HepG2 (cell line): Measurements from ENCODE around the gene SFXN2. TPM values are rescaled to one million over a fixed set of nuclear protein-coding genes. Genes with fewer than 3 reads are reported as not detected.

Experiments
- ARID2 ChIP-seq: sonication (generic); formaldehyde crosslinking; IDR thresholded peaks from 2 replicates; pipeline ENCODE4 v1.8.1; 2022; ENCODE audit warnings: mild to moderate bottlenecking, missing genetic modification reagents, borderline replicate concordance
- ARNT2 ChIP-seq: sonication (generic); formaldehyde crosslinking; IDR thresholded peaks from 2 replicates; pipeline ENCODE4 v1.8.0; 2022; ENCODE audit warnings: mild to moderate bottlenecking, low read depth, missing genetic modification reagents, moderate library complexity
- ATF1 ChIP-seq: IDR thresholded peaks from 2 replicates; pipeline ENCODE4 v1.6.1; 2016; ENCODE audit warnings: mild to moderate bottlenecking, control low read depth
- CBFB ChIP-seq: sonication (generic); formaldehyde crosslinking; IDR thresholded peaks from 2 replicates; pipeline ENCODE4 v1.4.0; 2020; ENCODE audit warnings: missing genetic modification reagents
- DDIT3 ChIP-seq: sonication (generic); formaldehyde crosslinking; IDR thresholded peaks from 2 replicates; pipeline ENCODE4 v1.4.0; 2020; ENCODE audit warnings: mild to moderate bottlenecking, missing genetic modification reagents
- DZIP1 ChIP-seq: sonication (generic); formaldehyde crosslinking; IDR thresholded peaks from 2 replicates; pipeline ENCODE4 v1.5.0; 2020; ENCODE audit warnings: mild to moderate bottlenecking, missing genetic modification reagents
- ISX ChIP-seq: sonication (generic); formaldehyde crosslinking; conservative IDR thresholded peaks from 2 replicates; pipeline ENCODE4 v1.5.0; 2020; ENCODE audit warnings: missing genetic modification reagents
- MED1 ChIP-seq: sonication (generic); formaldehyde crosslinking; IDR thresholded peaks from 2 replicates; pipeline ENCODE4 v1.4.0; 2020; ENCODE audit warnings: missing genetic modification reagents
- MXD4 ChIP-seq: IDR thresholded peaks from 2 replicates; pipeline ENCODE4 v1.6.1; 2016; ENCODE audit warnings: mild to moderate bottlenecking, missing biosample characterization, missing genetic modification reagents
- NR2F6 ChIP-seq, 2 experiments: IDR thresholded peaks; 2 replicates each; pipeline ENCODE4 v1.6.1; 2016; ENCODE audit warnings: antibody characterized with exemption in 1 of 2, mild to moderate bottlenecking in 1 of 2
- PLRG1 ChIP-seq: fragments of 450-650 bp; conservative IDR thresholded peaks from 2 replicates; pipeline ENCODE4 v1.6.1; 2016
- REPIN1 ChIP-seq: sonication (generic); formaldehyde crosslinking; IDR thresholded peaks from 2 replicates; pipeline ENCODE4 v1.8.0; 2022; ENCODE audit warnings: missing genetic modification reagents, low read depth, mild to moderate bottlenecking, borderline replicate concordance
- SIN3B ChIP-seq: fragments of 150-350 bp; IDR thresholded peaks from 2 replicates; pipeline ENCODE4 v1.6.1; 2014; ENCODE audit warnings: low read length
- SOX5 ChIP-seq: IDR thresholded peaks from 2 replicates; pipeline ENCODE4 v1.6.1; 2016; ENCODE audit warnings: borderline replicate concordance
- TP53 ChIP-seq: sonication (generic); formaldehyde crosslinking; conservative IDR thresholded peaks from 2 replicates; pipeline ENCODE4 v1.4.0; 2020; ENCODE audit warnings: missing genetic modification reagents
- U2AF1 ChIP-seq: fragments of 200-400 bp; formaldehyde crosslinking; optimal IDR thresholded peaks from 2 replicates; pipeline ENCODE3; 2017; ENCODE audit warnings: mild to moderate bottlenecking, low read depth, low read length
- ZBTB14 ChIP-seq: sonication (generic); formaldehyde crosslinking; IDR thresholded peaks from 2 replicates; pipeline ENCODE4 v1.4.0; 2020; ENCODE audit warnings: missing genetic modification reagents
- ZMYM4 ChIP-seq: sonication (generic); formaldehyde crosslinking; IDR thresholded peaks from 2 replicates; pipeline ENCODE4 v1.8.1; 2023; ENCODE audit warnings: mild to moderate bottlenecking, missing genetic modification reagents
- ZNF563 ChIP-seq: sonication (generic); formaldehyde crosslinking; IDR thresholded peaks from 2 replicates; pipeline ENCODE4 v1.8.0; 2022; ENCODE audit warnings: mild to moderate bottlenecking, moderate library complexity, missing genetic modification reagents
- ZNF761 ChIP-seq: sonication (generic); formaldehyde crosslinking; conservative IDR thresholded peaks from 2 replicates; pipeline ENCODE4 v1.4.0; 2020; ENCODE audit warnings: mild to moderate bottlenecking, missing genetic modification reagents
- ZNF788 ChIP-seq: sonication (generic); formaldehyde crosslinking; IDR thresholded peaks from 2 replicates; pipeline ENCODE4 v1.5.0; 2020; ENCODE audit warnings: mild to moderate bottlenecking, missing genetic modification reagents, borderline replicate concordance
- ZNF883 ChIP-seq: sonication (generic); formaldehyde crosslinking; IDR thresholded peaks from 2 replicates; pipeline ENCODE4 v1.5.1; 2020; ENCODE audit warnings: mild to moderate bottlenecking, missing genetic modification reagents; ENCODE audit errors: not compliant biosample characterization
- polyA plus RNA-seq, 8 experiments: library from polyadenylated mRNA; depleted of rRNA in 3 of 8; stranded (reverse) in 7 of 8; unstranded in 1 of 8; fragments of >200 nt; fragmentation: Illumina TruSeq in 4 of 8; extraction: Trizol in 4 of 8; gene quantifications; 2 replicates each; pipeline versions ENCODE4 v1.2.1 to v1.2.3, GENCODE V29; 2011 to 2016; ENCODE audit warnings: low read depth in 4 of 8, missing spikeins in 1 of 8, mixed read lengths in 1 of 8; ENCODE audit not compliant: insufficient read depth in 1 of 8
- total RNA-seq, 5 experiments: library from RNA; depleted of rRNA; stranded (reverse); fragments of >200 nt; fragmentation: Illumina TruSeq; extraction: Trizol; gene quantifications; 2 replicates each; pipeline ENCODE4 v1.2.3, GENCODE V29; 2016; ENCODE audit warnings: low read depth in 1 of 5
- TF ChIP-seq, protein P1 (sequence below): sonication (generic); formaldehyde crosslinking; IDR thresholded peaks from 2 replicates; pipeline ENCODE4 v1.5.1; 2020; ENCODE audit warnings: mild to moderate bottlenecking, missing genetic modification reagents

Gene SFXN2
- total and polyA plus RNA-seq, 2 of the 13 experiments (the other 11 are each of a cell fraction or from before 2014, with no cell fraction given) = 12.8 to 21.1 TPM

- TF ChIP-seq SOX5 (no peak), TP53 (CRISPR knock-in tag) (no peak), ISX (CRISPR knock-in tag) (no peak), ZMYM4 (no peak), ATF1 (CRISPR knock-in tag) (no peak), MED1 (CRISPR knock-in tag) (no peak), MXD4 (CRISPR knock-in tag) (peak; percentile 88; the same call in 1 of the 2 replicates), NR2F6 (IDR thresholded peaks at IDR 0.05) (no peak), NR2F6 (CRISPR knock-in tag; IDR thresholded peaks at IDR 0.05) (0 out of 2 replicates have a peak, but pooled peaks have one; percentile 3), ZBTB14 (CRISPR knock-in tag) (no peak), SIN3B (no peak), DZIP1 (CRISPR knock-in tag) (no peak), ZNF563 (CRISPR knock-in tag) (peak; percentile 56), CBFB (CRISPR knock-in tag) (no peak), ZNF788 (CRISPR knock-in tag) (no peak), ARNT2 (CRISPR knock-in tag) (peak; percentile 58; the same call in 1 of the 2 replicates), ARID2 (CRISPR knock-in tag) (peak; percentile 86), PLRG1 (no peak), DDIT3 (CRISPR knock-in tag) (no peak), REPIN1 (CRISPR knock-in tag) (no peak), ZNF761 (no peak), U2AF1 (no peak), ZNF883 (CRISPR knock-in tag) (peak; percentile 88)
- TF ChIP-seq, protein P1, sequence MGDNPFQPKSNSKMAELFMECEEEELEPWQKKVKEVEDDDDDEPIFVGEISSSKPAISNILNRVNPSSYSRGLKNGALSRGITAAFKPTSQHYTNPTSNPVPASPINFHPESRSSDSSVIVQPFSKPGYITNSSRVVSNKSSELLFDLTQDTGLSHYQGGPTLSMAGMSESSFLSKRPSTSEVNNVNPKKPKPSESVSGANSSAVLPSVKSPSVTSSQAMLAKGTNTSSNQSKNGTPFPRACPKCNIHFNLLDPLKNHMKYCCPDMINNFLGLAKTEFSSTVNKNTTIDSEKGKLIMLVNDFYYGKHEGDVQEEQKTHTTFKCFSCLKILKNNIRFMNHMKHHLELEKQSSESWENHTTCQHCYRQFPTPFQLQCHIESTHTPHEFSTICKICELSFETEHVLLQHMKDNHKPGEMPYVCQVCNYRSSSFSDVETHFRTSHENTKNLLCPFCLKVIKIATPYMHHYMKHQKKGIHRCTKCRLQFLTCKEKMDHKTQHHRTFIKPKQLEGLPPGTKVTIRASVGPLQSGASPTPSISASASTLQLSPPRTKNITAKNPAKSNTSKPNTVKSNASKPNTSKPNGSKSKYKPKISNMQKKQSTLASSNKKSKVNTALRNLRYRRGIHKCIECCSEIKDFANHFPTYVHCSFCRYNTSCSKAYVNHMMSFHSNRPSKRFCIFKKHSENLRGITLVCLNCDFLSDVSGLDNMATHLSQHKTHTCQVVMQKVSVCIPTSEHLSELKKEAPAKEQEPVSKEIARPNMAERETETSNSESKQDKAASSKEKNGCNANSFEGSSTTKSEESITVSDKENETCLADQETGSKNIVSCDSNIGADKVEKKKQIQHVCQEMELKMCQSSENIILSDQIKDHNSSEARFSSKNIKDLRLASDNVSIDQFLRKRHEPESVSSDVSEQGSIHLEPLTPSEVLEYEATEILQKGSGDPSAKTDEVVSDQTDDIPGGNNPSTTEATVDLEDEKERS = 0 out of 2 replicates have a peak, but pooled peaks have one; percentile 32
Measured at GRCh38 chr10:102714621-102715455, at the start of gene SFXN2 (continued).
